Astrocyte of the spinal cord (primary cell): ENCODE measurements around the gene IRAK1BP1.
A peak's percentile ranks its signal among the peaks of the same experiment; 100 is the strongest.

Experiments
- DNase-seq: peaks from one replicate; pipeline ENCODE4 v3.0.0; 2011; ENCODE audit warnings: low read depth, low spot score
- H3K4me3 ChIP-seq: 2 replicates; pipeline ENCODE4 v1.5.1; 2011; ENCODE audit warnings: low read depth, mild to moderate bottlenecking, low read length, moderate library complexity
- CTCF ChIP-seq: IDR thresholded peaks from 2 replicates; pipeline ENCODE4 v1.5.1; 2012; ENCODE audit warnings: low read depth, mild to moderate bottlenecking, low read length, inconsistent platforms
- in situ Hi-C: cut with HindIII; loops from 2 replicates; pipeline ENCODE4 v1.10.0; 2017; ENCODE audit warnings: low sequenced_read_pairs

IRAK1BP1 gene

GRCh38 chr6:78835817-78836216, 31.5 kb upstream of the IRAK1BP1 start:
- peak; percentile 8 for TF ChIP-seq CTCF
- no peak for DNase-seq
- H3K4me3 ChIP-seq: no peak overlapping the region
- in situ Hi-C loops: no loop called here

GRCh38 chr6:78836598-78836997, 30.8 kb upstream of the IRAK1BP1 start:
- H3K4me3 ChIP-seq: no peak overlapping the region
- in situ Hi-C loops: no loop called here
- DNase-seq: no peak
- TF ChIP-seq CTCF: no peak

- DNase-seq: no peak
- H3K4me3 ChIP-seq: no peak overlapping the region
- TF ChIP-seq CTCF: no peak
- in situ Hi-C loops: no loop called here
Observed at GRCh38 chr6:78841111-78841510, 26.2 kb upstream of the IRAK1BP1 start.

- in situ Hi-C loops: no loop called here
- TF ChIP-seq CTCF: no peak
- H3K4me3 ChIP-seq: no peak overlapping the region
- no peak for DNase-seq
Observed at GRCh38 chr6:78842953-78843352, 24.4 kb upstream of the IRAK1BP1 start.

- DNase-seq: no peak
- in situ Hi-C loops: no loop called here
- no peak for TF ChIP-seq CTCF
- no peak overlapping the region for H3K4me3 ChIP-seq
Observed at GRCh38 chr6:78844899-78845298, 22.5 kb upstream of the IRAK1BP1 start.

GRCh38 chr6:78845567-78845966, 21.8 kb upstream of the IRAK1BP1 start:
- DNase-seq: no peak
- no peak for TF ChIP-seq CTCF
- no peak overlapping the region for H3K4me3 ChIP-seq
- in situ Hi-C loops: no loop called here

GRCh38 chr6:78850621-78851020, 16.7 kb upstream of the IRAK1BP1 start:
- in situ Hi-C loops: no loop called here
- no peak overlapping the region for H3K4me3 ChIP-seq
- no peak for DNase-seq
- TF ChIP-seq CTCF: no peak
